ENCODE data around the gene CCT8.
A peak's percentile ranks its signal among the peaks of the same experiment; 100 is the strongest.

CCT8 gene

GRCh38 chr21:29073222-29074006 is at the start of gene CCT8:
TSS of gene CCT8 (minus strand) at chr21:29073648. CDS start at chr21:29073590, 58 bp downstream.
- DNase-seq (ENCODE audit: low read depth): peak; percentile 98

- DNase-seq (ENCODE audit: low read depth): no peak
Observed at GRCh38 chr21:29121759-29122158, 48.3 kb upstream of the CCT8 start.

- no peak for DNase-seq (ENCODE audit: low read depth)
Observed at GRCh38 chr21:29117372-29117955, 44.0 kb upstream of the CCT8 start.

- no peak for DNase-seq (ENCODE audit: low read depth)
Observed at GRCh38 chr21:29115899-29116298, 42.5 kb upstream of the CCT8 start.

GRCh38 chr21:29114765-29115500 is 41.5 kb upstream of the CCT8 start:
- no peak for DNase-seq (ENCODE audit: low read depth)

- no peak for DNase-seq (ENCODE audit: low read depth)
Observed at GRCh38 chr21:29105218-29105617, 31.8 kb upstream of the CCT8 start.

- DNase-seq (ENCODE audit: low read depth): no peak
Observed at GRCh38 chr21:29104239-29104708, 30.8 kb upstream of the CCT8 start.

- no peak for DNase-seq (ENCODE audit: low read depth)
Observed at GRCh38 chr21:29102791-29103257, 29.4 kb upstream of the CCT8 start.

GRCh38 chr21:29098156-29098555 is 24.7 kb upstream of the CCT8 start:
- no peak for DNase-seq (ENCODE audit: low read depth)

- no peak for DNase-seq (ENCODE audit: low read depth)
Observed at GRCh38 chr21:29096218-29097015, 23.0 kb upstream of the CCT8 start.

- no peak for DNase-seq (ENCODE audit: low read depth)
Observed at GRCh38 chr21:29092102-29092959, 18.9 kb upstream of the CCT8 start.

GRCh38 chr21:29091033-29091432 is 17.6 kb upstream of the CCT8 start:
- no peak for DNase-seq (ENCODE audit: low read depth)

- no peak for DNase-seq (ENCODE audit: low read depth)
Observed at GRCh38 chr21:29085106-29085752, 11.8 kb upstream of the CCT8 start.

GRCh38 chr21:29084372-29084771 is 10.9 kb upstream of the CCT8 start:
- no peak for DNase-seq (ENCODE audit: low read depth)

GRCh38 chr21:29083306-29083705 is 9.9 kb upstream of the CCT8 start:
- no peak for DNase-seq (ENCODE audit: low read depth)

GRCh38 chr21:29082046-29082815 is 8.8 kb upstream of the CCT8 start:
- no peak for DNase-seq (ENCODE audit: low read depth)

- DNase-seq (ENCODE audit: low read depth): no peak
Observed at GRCh38 chr21:29080454-29080941, 7.0 kb upstream of the CCT8 start.

GRCh38 chr21:29078869-29079767 is 5.7 kb upstream of the CCT8 start:
- no peak for DNase-seq (ENCODE audit: low read depth)

All from activated T-helper 1 cell treated with Interleukin-2 at 50 U/mL for 16 hours (primary cell).